ENCODE results near the gene ACTR6.
"Not testable (repeated sequence)": the region's sequence is repeated elsewhere in the genome, so short reads cannot be mapped to it uniquely, and the experiment has no call there.

Gene ACTR6

DNA sequence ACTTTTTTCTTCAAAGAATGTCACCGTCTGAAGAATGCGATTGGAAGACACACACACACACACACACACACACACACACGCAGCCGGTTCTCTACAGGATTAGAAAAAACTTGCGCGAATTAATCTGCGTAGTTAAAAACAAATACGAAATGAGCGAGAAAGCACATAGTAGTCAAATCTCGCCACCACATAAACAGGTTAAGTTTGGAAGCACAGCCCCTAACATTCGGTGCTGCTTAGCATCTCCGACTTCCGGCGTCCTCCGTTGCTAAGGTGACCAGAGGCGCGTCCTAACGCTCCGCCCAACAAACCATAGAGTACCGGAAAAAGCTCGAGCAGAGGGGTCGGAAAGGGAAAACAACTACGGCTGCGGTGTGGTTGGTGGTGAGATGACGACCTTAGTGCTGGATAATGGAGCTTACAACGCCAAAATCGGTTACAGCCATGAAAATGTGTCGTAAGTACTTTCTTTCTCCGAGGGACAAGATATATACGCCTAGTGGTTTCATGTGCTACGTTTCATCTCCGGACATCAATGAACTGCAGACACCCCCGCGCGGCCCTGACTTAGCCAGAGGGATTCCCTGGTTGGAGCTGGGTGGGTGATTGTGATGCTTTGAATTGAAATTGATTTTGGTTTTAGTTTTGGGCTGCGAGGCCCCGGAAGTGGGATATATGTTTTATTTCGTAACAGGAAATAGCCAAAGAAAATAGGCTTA, at the start of gene ACTR6:
ACTR6 (plus strand) TSS at position 353 of the 719 bp plus-strand sequence; CDS start at position 390, 37 bp downstream.
- peak; percentile 89 for DNase-seq (ENCODE audit: low read depth, low spot score)

DNA sequence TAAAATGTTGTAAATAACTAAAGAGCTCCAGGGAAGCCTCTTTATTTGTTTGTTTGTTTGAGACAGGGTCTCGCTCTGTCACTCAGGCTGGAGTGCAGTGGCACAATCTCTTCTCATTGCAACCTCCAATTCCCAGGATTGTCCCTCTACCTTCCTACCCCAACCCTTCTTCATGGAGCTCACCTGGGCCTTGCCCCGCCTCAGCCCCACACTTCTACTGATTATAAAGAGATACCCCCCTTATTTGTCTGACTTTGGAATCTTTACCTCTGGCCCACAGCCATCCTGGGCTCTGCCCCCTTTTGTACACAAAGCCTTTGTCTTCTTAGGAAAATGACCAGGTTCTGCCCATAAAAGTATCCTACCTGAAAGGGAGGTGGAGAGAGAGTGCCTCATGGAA, 48.8 kb upstream of the ACTR6 start:
- DNase-seq (ENCODE audit: low read depth, low spot score): no peak

DNA sequence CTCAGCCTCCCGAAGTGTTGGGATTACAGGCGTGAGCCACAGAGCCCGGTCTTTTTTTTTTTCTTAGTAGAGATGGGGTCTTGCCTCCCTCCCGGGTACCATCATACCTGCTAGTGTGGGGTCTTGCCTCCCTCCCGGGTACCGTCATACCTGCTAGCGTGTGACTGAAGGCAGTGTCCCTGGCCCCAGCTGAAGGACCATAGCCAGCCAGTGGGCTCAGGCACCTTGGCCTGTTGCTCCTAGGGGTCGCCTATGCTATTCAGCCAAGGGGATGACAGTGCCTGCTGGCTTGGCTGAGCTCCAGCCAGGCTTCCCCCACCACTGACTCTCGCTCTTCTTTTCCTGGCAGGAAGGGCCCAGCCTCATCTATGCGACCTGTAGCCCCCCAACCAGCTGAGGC, 47.5 kb upstream of the ACTR6 start:
- no peak for DNase-seq (ENCODE audit: low read depth, low spot score)

DNA sequence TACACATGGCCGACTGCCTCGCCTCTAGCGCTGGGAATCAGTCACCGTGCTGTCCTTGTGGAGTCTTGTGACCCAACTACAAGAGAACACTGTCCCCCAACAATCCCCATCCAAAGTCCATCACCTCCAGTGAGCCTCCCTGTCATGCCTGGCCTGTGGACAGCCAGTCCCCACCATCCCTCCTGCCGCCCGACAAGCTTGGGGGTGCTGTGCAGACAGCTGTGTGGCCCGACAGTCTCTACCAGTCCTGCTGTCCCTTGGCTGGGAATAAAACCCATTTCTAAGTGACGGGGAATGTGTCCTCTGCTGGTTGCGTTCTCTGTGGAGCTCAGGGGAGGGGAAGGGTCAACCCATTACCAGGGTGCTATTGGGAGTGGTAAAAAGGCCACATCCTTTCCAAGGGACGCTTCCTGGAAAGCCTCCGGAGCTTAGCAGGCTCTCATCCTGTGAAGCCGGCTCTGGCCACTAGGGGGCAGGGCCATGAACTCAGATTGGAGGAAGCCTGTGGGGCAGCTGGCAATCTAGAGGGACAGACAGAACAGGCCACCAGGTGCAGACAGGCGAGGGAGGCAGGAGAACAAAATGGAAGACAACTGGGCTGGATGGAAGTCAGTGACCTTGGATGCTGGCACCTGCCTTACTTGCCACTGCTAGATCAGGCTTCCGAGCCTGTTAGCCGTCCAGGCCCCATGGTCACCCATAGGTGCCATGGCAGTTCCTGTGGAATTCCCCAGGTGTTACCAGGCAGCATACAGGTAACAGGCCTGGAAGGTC, 46.0 kb upstream of the ACTR6 start:
- DNase-seq (ENCODE audit: low read depth, low spot score): peak; percentile 18

DNA sequence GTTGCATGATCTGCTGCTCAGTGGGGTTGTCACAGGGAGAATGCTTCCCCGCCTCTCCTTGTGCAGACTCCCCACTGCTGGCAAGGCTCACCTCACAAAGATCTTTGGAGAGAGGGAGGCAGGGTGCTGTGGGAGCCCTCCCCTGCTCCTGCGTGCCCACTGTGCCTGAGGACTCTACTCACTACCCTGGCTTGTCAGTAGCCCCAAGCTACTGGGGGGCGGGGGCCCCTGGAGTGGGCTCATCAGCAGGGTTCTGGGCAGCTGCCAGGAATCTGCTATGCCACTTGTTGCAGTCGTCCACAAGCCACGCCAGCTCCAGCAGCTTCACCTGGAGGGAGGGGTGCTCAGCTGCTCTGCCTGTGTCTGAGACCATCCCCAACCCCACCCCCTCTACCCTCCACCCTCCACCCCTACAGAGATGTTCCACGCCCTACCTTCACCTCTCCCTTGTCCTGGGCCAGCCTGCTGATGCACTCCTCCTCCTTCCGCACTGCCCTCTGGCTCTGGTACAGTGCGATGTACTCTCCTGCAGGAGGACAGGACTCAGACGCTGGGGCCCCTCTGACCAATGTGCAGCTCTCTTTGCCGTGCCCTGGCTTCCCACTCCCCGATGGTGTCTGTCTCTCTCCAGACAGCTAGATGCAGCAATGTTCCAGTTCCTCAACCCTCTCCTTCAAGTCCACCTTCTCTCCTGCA, 43.7 kb upstream of the ACTR6 start:
- DNase-seq (ENCODE audit: low read depth, low spot score): no peak

DNA sequence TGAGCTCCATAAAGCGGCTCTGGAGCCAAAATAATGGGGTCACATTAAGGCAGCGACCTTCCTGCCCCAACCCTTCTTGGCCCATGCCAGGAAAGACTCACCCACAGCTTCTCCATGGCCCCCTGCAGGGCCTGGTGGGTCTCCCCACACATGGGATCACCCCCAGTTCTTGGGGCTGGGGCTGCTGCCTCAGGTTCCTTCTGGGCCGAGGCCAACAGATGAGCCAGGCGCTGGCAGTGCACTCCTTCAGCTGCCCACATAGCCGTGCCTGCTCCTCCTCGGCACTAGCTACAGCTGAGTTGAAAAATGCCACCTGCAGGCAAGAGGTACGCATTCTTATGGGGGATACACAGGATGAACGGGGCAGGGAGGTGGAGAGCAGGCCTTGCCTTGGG, 43.2 kb upstream of the ACTR6 start:
- no peak for DNase-seq (ENCODE audit: low read depth, low spot score)

DNA sequence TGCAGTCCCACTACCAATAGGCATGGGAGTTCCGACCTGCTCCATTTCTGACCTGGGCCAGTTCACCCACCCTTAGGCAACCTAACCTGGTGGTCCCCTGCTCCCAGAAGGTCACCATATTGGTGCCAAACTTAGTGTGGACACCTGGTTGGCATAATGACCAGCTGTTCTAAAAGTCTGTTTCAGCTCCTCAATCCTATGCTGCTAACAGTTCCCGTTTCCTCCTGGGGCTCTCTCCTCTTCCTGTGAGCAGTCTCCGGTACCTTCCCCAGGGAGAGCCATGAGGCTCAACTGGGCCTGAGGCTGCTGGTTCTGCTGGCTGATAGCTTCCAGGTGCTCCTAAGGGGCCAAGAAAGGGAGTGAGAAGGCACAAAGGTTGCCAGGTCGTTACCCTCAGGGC, 42.1 kb upstream of the ACTR6 start:
- no peak for DNase-seq (ENCODE audit: low read depth, low spot score)

DNA sequence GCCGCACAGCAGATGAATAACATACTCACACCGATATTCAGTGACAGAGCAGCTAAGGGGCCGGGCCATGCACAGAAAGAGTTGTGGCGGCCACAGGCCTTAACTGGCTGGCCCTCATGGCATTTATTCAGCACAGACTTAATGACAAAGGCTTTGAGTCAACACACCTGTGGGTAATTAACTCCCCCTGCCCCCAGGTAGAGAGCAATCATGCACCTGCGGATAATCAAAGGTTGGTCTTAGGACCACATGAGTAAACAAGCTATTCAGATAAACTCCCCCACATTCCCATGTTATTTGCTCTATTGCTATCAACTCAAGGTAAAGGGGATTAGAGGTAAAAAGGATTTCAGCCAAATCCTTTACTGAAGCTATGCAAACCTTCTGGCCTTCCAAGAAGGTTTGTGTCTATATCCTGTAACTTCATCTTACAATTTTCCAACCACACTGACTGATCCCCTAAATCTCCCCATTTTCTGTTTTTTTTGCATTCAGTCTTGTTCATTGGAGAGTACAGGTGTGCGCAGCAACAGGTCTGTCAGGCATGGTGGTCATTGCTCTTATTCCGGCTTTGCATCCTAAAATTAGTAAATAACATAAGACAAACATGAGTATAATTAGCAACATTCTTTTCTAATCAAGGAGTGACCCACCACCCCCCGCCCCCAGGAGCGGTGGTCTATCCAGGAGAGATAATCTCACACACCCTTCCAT, 41.1 kb upstream of the ACTR6 start:
- DNase-seq (ENCODE audit: low read depth, low spot score): no peak

DNA sequence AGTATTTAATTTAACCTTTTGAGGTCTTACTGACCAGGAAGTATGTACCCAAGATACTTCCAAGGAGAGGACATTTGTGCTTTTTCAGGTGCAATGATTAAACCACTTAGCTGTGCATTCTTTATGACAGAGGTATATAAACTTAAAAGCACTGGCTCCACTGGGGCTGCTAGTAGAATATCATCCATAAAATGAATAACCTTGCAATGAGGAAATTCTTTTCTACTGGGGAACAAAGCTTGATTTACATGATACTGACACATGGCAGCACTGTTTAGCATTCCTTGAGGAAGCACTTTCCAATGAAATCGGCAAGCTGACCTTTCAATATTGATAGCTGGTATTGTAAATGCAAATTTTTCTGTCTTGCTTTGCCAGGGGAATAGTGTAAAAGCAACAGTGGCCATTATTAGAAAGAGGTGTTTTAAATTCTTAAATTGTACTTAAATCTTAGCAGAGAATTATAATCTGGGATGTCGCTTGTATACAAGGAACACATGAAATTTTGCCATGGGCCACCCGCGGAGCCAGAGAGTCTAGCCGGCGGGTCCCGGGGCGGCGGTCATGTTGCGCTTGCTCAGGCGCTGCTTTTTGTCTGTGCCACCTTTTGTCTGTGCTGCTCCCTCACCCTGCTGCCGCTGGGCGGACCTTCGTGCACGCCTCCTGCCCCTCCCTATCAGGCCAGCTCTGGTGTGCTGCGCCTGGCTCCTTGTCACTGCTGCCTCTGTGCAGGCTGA, 37.0 kb upstream of the ACTR6 start:
- DNase-seq (ENCODE audit: low read depth, low spot score): no peak

DNA sequence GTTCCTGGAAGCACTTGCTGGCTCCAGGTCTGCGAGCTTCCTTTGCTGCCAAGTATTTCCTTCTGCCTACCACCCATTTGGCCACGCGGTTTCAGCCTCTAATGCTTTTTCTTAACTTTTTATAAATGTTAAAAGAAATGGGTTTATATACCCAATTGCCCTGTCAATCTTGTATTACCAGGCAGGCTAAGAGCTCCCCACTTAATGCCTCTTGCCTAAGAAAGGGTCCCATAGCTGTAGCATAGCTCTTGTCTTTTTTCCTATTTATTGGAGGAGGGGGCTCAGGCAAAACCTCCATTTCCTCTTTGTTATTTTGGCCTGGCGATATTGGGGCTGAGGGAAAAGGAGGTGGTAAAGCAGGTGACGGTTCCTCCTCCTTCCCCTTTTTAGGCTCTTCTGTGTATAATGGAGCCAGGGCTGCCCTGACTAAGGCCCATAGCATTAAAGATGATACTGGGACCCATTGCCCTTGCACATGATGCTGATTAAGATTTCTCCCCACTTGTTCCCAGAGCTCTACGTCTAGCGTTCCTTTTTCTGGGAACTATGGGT, 36.4 kb upstream of the ACTR6 start:
- DNase-seq (ENCODE audit: low read depth, low spot score): no peak

DNA sequence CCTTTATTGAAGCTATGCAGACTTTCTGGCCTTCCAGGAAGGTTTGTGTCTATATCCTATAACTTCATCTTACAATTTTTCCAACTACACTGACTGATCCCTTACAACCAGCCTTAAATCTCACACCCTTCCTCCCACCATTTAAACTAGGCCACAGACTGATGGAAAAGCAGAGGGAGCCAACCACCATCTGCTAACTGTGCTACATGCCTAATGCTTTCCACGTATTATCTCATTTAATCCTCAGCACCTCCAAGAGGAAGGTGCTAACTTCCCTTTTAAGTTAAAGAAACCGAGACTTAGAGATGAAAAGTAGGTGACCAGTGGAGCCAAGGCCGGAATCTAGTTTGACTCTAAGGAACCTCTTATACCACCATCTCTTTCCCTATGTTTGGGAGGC, 35.3 kb upstream of the ACTR6 start:
- no peak for DNase-seq (ENCODE audit: low read depth, low spot score)

DNA sequence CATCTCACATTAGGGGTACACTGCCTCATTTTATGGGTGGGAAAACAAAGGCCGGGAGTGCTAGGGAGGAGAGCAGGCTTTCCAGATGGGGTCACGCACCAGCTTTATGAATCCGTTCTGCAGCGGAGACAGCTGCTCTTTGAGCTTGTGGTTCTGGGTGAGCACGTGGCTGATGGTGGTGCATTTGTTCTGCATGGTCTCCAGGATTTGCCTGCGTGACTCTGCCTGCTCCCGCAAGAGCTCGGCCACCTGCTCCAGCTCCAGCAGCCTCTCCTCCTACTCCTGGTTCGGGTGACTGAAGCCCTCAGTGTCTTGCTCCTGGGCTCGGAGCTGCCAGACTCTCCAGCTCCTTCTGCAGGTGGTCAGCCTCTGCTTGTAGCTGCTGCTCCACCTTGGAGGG, 34.4 kb upstream of the ACTR6 start:
- DNase-seq (ENCODE audit: low read depth, low spot score): no peak

DNA sequence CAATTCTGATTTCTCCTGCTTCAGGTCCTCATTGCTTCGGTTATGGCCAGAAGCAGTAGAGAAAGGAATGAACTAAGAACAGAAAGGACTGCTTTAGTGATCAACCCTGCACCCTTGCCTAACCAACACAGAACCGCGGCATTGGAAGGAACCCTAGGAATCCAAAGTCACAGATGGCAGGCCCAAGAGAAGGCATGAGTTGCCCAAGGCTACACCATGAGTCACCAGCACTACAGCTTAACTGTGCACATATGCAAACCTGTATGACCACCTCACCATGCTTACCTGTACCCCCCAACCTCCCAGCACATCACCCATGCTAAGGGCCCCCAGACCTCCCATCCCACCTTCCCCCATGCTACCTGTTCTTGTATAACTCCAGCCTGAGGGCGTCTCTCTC, 32.1 kb upstream of the ACTR6 start:
- no peak for DNase-seq (ENCODE audit: low read depth, low spot score)

DNA sequence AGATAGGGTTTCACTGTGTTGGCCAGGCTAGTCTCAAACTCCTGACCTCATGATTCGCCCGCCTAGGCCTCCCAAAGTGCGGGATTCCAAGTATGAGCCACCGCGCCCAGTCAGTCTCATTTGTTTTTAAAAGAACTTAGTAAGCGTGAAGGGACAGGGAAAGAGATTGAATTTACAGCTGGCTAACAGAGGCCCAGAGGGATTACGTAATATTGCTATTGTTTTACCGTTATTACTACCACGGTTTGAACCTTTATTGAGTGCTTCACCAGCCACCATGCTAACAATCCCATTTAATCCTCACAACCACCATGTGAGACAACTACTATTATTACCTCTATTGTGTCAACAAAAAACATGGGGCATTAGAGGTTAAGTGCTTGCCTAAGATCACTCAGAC, 31.3 kb upstream of the ACTR6 start:
- DNase-seq (ENCODE audit: low read depth, low spot score): no peak

DNA sequence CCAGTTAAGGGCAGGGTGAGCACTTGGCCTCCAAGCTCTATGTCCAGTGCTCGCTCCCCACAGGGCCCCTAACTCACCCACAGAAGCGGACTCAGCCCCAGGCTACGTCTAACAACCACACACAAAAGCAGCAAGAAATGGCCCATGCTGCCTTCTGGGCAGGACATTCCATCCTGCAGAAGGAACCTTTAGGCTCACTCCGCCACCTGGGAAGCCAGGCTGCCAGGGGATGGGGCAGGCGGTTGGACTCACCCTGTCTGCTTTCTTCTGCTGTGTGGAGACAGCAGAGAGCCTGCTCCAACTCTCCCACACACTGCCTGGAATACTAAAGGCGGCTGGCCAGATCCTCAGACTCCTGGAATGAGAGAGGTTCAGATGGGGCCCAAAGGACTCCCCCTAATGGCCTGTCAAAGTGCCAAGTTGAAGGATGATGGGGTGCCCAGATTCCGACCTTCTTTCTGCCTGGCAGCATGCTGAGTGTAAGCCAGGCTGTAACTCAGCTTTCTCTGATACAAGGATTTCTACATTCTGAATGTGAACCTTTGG, 30.2 kb upstream of the ACTR6 start:
- no peak for DNase-seq (ENCODE audit: low read depth, low spot score)

DNA sequence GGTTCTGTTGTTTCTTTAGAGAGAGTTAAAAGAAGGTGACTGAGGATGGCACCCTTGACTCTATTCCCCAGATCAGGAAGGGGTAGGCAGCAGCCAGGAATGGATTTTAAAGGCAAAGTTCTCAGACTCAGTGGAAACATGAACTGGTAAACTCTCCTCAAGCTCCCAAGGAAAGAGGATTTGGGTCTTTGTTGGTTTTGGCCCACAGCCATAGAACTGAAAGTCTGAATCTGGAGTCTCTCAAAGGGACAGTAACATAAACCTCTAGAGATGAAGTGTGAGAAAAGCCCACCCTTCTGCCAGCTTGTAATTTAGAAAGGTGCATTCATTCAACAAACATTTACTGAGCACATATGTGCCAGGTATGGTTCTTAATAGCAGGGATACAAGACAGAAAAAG, 29.4 kb upstream of the ACTR6 start:
- DNase-seq (ENCODE audit: low read depth, low spot score): no peak

DNA sequence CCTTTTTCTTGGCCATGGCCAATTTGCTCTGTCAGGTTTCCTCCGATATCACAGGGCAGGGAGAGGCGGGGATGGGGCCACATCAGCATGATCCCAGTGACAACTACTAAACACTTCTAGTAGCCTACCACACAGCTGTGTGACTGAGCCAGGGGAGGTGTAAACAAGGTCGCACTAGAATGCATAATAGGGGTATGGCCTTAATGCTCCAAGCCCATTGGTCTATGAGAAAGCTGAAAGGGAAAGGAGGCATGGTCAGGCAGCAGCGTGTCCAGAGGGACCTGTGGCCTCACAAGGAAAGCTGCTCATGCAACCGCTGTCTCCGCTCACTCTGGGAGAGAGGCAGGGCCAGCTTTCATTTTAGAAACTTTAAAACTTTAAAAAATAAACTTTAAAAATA, 27.5 kb upstream of the ACTR6 start:
- no peak for DNase-seq (ENCODE audit: low read depth, low spot score)

DNA sequence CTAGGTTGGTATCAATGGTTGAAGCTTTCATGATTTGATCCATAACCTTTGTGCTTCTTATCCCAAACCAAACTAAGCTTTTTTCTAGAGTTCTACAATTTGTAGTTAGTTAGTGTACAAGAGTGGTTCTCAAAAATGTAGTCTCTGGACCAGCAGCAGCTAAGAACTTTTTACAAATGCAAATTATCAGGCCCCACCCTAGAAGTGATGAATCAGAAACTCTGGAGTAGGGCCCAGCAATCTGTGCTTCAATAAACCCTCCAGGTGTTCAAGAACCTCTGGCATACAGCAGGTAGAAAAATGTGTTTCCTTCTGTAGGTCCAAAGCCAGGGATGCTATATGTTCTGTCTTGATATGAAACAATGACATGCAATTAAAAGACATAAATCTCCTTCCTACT, 26.1 kb upstream of the ACTR6 start:
- DNase-seq (ENCODE audit: low read depth, low spot score): no peak

DNA sequence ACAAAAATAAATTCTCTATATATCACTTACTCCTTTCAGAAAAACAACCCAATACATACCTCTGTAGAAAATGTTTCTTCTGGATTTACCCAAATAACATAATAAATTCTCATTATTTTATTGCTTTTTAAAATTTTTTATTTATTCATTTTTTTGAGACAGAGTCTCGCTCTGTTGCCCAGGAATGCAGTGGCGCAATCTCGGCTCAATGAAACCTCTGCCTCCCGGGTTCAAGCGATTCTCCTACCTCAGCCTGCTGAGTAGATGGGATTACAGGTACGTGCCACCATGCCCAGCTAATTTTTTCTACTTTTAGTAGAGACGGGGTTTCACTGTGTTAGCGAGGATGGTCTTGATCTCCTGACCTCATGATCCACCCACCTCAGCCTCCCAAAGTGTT, 24.1 kb upstream of the ACTR6 start:
- DNase-seq (ENCODE audit: low read depth, low spot score): not testable (repeated sequence)

DNA sequence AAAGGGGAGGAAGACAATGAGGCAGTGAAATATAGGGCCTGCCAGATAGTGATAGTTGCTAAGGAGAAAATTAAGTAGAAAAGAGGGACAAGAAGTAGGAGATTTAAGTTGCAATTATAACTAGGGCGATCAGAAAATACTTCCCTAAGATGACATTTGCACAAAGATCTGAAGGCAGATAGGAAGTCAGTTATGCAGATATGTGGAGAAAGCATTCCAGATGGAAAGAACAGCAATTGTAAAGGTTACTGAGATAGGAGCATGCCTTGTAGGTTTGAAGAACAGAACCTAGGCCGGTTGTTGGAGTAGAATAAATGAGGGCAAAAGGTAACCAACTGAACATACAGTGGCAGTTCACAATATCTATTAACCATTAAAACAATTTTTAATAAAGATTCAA, 21.4 kb upstream of the ACTR6 start:
- no peak for DNase-seq (ENCODE audit: low read depth, low spot score)

Measured in smooth muscle cell of the brain vasculature (primary cell).